Panc1 (cell line): ENCODE data around the gene B4GALT2.

Source experiments
- TCF7L2 ChIP-seq: IDR thresholded peaks from 2 replicates; pipeline ENCODE4 v1.6.1; 2011; ENCODE audit warnings: mild to moderate bottlenecking, low read depth, low read length, inconsistent platforms
- TF ChIP-seq, protein P1 (sequence below): fragments of 450-650 bp; IDR thresholded peaks from 2 replicates; pipeline ENCODE4 v1.5.1; 2017; ENCODE audit warnings: mild to moderate bottlenecking

- TF ChIP-seq, protein P1, sequence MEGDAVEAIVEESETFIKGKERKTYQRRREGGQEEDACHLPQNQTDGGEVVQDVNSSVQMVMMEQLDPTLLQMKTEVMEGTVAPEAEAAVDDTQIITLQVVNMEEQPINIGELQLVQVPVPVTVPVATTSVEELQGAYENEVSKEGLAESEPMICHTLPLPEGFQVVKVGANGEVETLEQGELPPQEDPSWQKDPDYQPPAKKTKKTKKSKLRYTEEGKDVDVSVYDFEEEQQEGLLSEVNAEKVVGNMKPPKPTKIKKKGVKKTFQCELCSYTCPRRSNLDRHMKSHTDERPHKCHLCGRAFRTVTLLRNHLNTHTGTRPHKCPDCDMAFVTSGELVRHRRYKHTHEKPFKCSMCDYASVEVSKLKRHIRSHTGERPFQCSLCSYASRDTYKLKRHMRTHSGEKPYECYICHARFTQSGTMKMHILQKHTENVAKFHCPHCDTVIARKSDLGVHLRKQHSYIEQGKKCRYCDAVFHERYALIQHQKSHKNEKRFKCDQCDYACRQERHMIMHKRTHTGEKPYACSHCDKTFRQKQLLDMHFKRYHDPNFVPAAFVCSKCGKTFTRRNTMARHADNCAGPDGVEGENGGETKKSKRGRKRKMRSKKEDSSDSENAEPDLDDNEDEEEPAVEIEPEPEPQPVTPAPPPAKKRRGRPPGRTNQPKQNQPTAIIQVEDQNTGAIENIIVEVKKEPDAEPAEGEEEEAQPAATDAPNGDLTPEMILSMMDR, result no peak
- no peak for TF ChIP-seq TCF7L2
These were observed 17.1 kb downstream of the B4GALT2 start for GRCh38 chr1:43995984-43996732.
